Liver (tissue), 9 donors: Measurements from ENCODE around the gene DGKH. TPM values are rescaled to one million over a fixed set of nuclear protein-coding genes. Genes with fewer than 3 reads are reported as not detected.

Source experiments
- DNase-seq: peaks from one replicate; pipeline ENCODE4 v3.0.0-alpha.2; 2017; ENCODE audit warnings: low spot score
- H3K27ac ChIP-seq, 2 donors: one replicate each; pipeline ENCODE4 v1.7.0; 2013; ENCODE audit warnings: inconsistent platforms in 2 of 2, low read length in 2 of 2, control low read depth in 1 of 2, low read depth in 1 of 2, mild to moderate bottlenecking in 1 of 2
- H3K27me3 ChIP-seq, 4 donors: one replicate each; pipeline versions ENCODE4 v1.6.1 to v1.7.0; 2013; ENCODE audit warnings: low read length in 3 of 4, inconsistent platforms in 1 of 4, mild to moderate bottlenecking in 1 of 4, moderate library complexity in 1 of 4; ENCODE audit not compliant: control insufficient read depth in 4 of 4, insufficient read depth in 4 of 4
- H3K36me3 ChIP-seq, 4 donors: one replicate each; pipeline versions ENCODE4 v1.6.1 to v1.7.0; 2013; ENCODE audit warnings: low read length in 3 of 4, mild to moderate bottlenecking in 3 of 4, low read depth in 1 of 4, moderate library complexity in 1 of 4; ENCODE audit not compliant: control insufficient read depth in 4 of 4, insufficient read depth in 3 of 4
- H3K4me1 ChIP-seq, 4 donors: one replicate each; pipeline versions ENCODE4 v1.6.1 to v1.7.0; 2013; ENCODE audit warnings: low read length in 3 of 4, mild to moderate bottlenecking in 3 of 4, moderate library complexity in 1 of 4; ENCODE audit not compliant: control insufficient read depth in 4 of 4, insufficient read depth in 4 of 4
- H3K4me3 ChIP-seq, 3 donors: one replicate each; pipeline versions ENCODE4 v1.6.1 to v1.7.0; 2013; ENCODE audit warnings: low read length in 3 of 3, control low read depth in 1 of 3, low read depth in 1 of 3, mild to moderate bottlenecking in 1 of 3
- H3K9ac ChIP-seq, 2 donors: one replicate each; pipeline ENCODE4 v1.7.0; 2013; ENCODE audit warnings: low read length in 2 of 2, mild to moderate bottlenecking in 2 of 2, moderate library complexity in 2 of 2, control low read depth in 1 of 2, low read depth in 1 of 2
- H3K9me3 ChIP-seq, 4 donors: one replicate each; pipeline versions ENCODE4 v1.6.1 to v1.7.0; 2013; ENCODE audit warnings: low read length in 3 of 4; ENCODE audit not compliant: control insufficient read depth in 4 of 4
- EGR1 ChIP-seq, 2 donors: IDR thresholded peaks; 2 replicates each; pipeline ENCODE4 v1.6.1; 2016 to 2018; ENCODE audit warnings: antibody characterized with exemption in 2 of 2, low read depth in 2 of 2
- FOXA1 ChIP-seq: IDR thresholded peaks from 2 replicates; pipeline ENCODE4 v1.6.1; 2016; ENCODE audit warnings: antibody characterized with exemption
- FOXA2 ChIP-seq: IDR thresholded peaks from 2 replicates; pipeline ENCODE4 v1.6.1; 2016; ENCODE audit warnings: antibody characterized with exemption
- GABPA ChIP-seq, 2 donors: IDR thresholded peaks in 1 of 2; conservative IDR thresholded peaks in 1 of 2; 2 replicates each; pipeline ENCODE4 v1.6.1; 2016; ENCODE audit warnings: antibody characterized with exemption in 2 of 2, mild to moderate bottlenecking in 1 of 2, moderate library complexity in 1 of 2
- HNF4A ChIP-seq, 2 donors: conservative IDR thresholded peaks; 2 replicates each; pipeline ENCODE4 v1.6.1; 2016; ENCODE audit warnings: antibody characterized with exemption in 2 of 2, mild to moderate bottlenecking in 2 of 2
- HNF4G ChIP-seq: IDR thresholded peaks from 2 replicates; pipeline ENCODE4 v1.6.1; 2016; ENCODE audit warnings: antibody characterized with exemption
- JUND ChIP-seq, 2 donors: IDR thresholded peaks; 2 replicates each; pipeline ENCODE4 v1.6.1; 2016; ENCODE audit warnings: antibody characterized with exemption in 2 of 2
- NR2F2 ChIP-seq: IDR thresholded peaks from 2 replicates; pipeline ENCODE4 v1.6.1; 2016; ENCODE audit warnings: antibody characterized with exemption
- RAD21 ChIP-seq, 2 donors: IDR thresholded peaks; 2 replicates each; pipeline ENCODE4 v1.6.1; 2016; ENCODE audit warnings: antibody characterized with exemption in 2 of 2, mild to moderate bottlenecking in 2 of 2
- RXRA ChIP-seq, 2 donors: IDR thresholded peaks; 2 replicates each; pipeline ENCODE4 v1.6.1; 2017 to 2018; ENCODE audit warnings: antibody characterized with exemption in 2 of 2, mild to moderate bottlenecking in 1 of 2
- SP1 ChIP-seq: IDR thresholded peaks from 2 replicates; pipeline ENCODE4 v1.6.1; 2018; ENCODE audit warnings: antibody characterized with exemption, mild to moderate bottlenecking
- TAF1 ChIP-seq: conservative IDR thresholded peaks from 2 replicates; pipeline ENCODE4 v1.6.1; 2016; ENCODE audit warnings: antibody characterized with exemption, mild to moderate bottlenecking
- YY1 ChIP-seq: IDR thresholded peaks from 2 replicates; pipeline ENCODE4 v1.6.1; 2016; ENCODE audit warnings: antibody characterized with exemption, mild to moderate bottlenecking
- WGBS: extraction: QIAGEN DNeasy Blood & Tissue Kit; methylation state at CpG from one replicate; pipeline ENCODE4 v1.1.7; 2013; 5-methylcytosine and 5-hydroxymethylcytosine counted together
- polyA plus RNA-seq, 2 donors: library from polyadenylated mRNA; stranded (reverse) in 1 of 2; unstranded in 1 of 2; fragments of 200-250 nt in 1 of 2; fragments of >200 nt in 1 of 2; fragmentation: Nextera tagmentation in 1 of 2; extraction: Ambion mirVana in 1 of 2; gene quantifications; one replicate each; pipeline versions ENCODE4 v1.2.1 to v1.2.3, GENCODE V29; 2013 to 2015
- total RNA-seq, 2 donors: library from RNA; depleted of rRNA; stranded (reverse); fragments of >200 nt; gene quantifications; one replicate each; pipeline ENCODE4 v1.2.3, GENCODE V29; 2014
- TF ChIP-seq, protein P1 (sequence below): IDR thresholded peaks from 2 replicates; pipeline ENCODE4 v1.6.1; 2016; ENCODE audit warnings: antibody characterized with exemption
- TF ChIP-seq, protein P2 (sequence below): IDR thresholded peaks from 2 replicates; pipeline ENCODE4 v1.6.1; 2016; ENCODE audit warnings: antibody characterized with exemption, mild to moderate bottlenecking
- TF ChIP-seq, protein P3 (sequence below): IDR thresholded peaks from 2 replicates; pipeline ENCODE4 v1.6.1; 2016; ENCODE audit warnings: antibody characterized with exemption
- TF ChIP-seq, protein P4 (sequence below): fragments of 150-350 bp; IDR thresholded peaks from 2 replicates; pipeline ENCODE4 v1.5.1; 2017; ENCODE audit warnings: improper control_type of control experiment, low read depth, low read length; ENCODE audit not compliant: missing input control
- TF ChIP-seq, protein P5 (sequence below): IDR thresholded peaks from 2 replicates; pipeline ENCODE4 v1.6.1; 2016; ENCODE audit warnings: antibody characterized with exemption
- donor health status: healthy.
- donor health status: healthy.
- donor health status: healthy.
- donor health status: healthy.
- donor health status: healthy.

Gene DGKH
- total and polyA plus RNA-seq, 4 donors = 0.25 to 3.7 (median 0.97) TPM

DNA sequence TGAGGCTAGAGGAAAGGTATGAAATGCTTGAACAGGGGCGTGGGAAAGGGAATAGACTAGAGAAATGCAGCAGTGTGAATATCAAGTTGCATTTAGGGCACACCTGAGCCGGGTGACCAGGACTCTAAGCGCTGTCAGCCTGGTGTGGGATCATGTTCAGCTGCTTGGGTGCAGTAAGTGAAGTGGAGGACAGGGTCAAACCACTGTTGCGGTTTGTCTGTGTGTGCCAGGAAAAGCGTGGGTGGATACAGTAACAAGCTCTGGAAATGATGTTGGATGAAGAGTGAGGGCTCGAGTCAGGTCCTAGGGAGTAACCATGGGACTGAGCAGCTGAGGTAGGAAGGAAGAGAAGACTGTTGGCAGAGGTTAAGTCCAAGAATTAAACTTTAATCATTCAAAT lies 15.8 kb downstream of the DGKH start (continued):
- no peak for TF ChIP-seq NR2F2
- no peak for TF ChIP-seq TAF1
- TF ChIP-seq HNF4G = no peak
- TF ChIP-seq HNF4A (conservative IDR thresholded peaks at IDR 0.05) = no peak

DNA sequence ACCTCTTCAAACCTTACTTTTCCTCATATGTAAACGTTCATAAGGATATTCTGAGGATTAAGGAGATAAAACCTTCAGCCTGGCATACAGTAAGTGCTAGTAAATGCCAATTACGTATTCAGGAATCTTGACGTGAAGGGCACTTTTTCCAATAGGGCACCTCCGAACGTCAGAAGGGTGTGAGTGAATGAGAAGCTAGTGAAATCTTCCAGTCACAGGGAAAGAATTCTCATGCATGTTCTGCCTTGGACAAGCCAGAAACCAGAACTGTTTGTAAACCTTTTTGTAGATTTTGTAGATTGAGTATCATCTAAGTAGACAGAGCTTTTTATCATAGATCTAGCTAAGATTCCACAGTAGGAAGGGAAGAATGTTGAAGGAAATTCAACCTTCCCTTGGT lies 16.5 kb downstream of the DGKH start:
- TF ChIP-seq, protein P1, sequence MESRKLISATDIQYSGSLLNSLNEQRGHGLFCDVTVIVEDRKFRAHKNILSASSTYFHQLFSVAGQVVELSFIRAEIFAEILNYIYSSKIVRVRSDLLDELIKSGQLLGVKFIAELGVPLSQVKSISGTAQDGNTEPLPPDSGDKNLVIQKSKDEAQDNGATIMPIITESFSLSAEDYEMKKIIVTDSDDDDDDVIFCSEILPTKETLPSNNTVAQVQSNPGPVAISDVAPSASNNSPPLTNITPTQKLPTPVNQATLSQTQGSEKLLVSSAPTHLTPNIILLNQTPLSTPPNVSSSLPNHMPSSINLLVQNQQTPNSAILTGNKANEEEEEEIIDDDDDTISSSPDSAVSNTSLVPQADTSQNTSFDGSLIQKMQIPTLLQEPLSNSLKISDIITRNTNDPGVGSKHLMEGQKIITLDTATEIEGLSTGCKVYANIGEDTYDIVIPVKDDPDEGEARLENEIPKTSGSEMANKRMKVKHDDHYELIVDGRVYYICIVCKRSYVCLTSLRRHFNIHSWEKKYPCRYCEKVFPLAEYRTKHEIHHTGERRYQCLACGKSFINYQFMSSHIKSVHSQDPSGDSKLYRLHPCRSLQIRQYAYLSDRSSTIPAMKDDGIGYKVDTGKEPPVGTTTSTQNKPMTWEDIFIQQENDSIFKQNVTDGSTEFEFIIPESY = no peak
- TF ChIP-seq TAF1 (no peak), NR2F2 (no peak), EGR1 (IDR thresholded peaks at IDR 0.05; ENCODE audit: low read depth in 2 of 2) (no peak), HNF4A (conservative IDR thresholded peaks at IDR 0.05) (no peak), HNF4G (no peak), YY1 (no peak), GABPA (IDR thresholded peaks at IDR 0.05 in 1 of 2, conservative IDR thresholded peaks at IDR 0.05 in 1 of 2) (no peak), RAD21 (IDR thresholded peaks at IDR 0.05) (no peak), FOXA1 (no peak), SP1 (no peak), JUND (IDR thresholded peaks at IDR 0.05) (no peak), RXRA (IDR thresholded peaks at IDR 0.05) (no peak), FOXA2 (no peak)
- TF ChIP-seq, protein P2, sequence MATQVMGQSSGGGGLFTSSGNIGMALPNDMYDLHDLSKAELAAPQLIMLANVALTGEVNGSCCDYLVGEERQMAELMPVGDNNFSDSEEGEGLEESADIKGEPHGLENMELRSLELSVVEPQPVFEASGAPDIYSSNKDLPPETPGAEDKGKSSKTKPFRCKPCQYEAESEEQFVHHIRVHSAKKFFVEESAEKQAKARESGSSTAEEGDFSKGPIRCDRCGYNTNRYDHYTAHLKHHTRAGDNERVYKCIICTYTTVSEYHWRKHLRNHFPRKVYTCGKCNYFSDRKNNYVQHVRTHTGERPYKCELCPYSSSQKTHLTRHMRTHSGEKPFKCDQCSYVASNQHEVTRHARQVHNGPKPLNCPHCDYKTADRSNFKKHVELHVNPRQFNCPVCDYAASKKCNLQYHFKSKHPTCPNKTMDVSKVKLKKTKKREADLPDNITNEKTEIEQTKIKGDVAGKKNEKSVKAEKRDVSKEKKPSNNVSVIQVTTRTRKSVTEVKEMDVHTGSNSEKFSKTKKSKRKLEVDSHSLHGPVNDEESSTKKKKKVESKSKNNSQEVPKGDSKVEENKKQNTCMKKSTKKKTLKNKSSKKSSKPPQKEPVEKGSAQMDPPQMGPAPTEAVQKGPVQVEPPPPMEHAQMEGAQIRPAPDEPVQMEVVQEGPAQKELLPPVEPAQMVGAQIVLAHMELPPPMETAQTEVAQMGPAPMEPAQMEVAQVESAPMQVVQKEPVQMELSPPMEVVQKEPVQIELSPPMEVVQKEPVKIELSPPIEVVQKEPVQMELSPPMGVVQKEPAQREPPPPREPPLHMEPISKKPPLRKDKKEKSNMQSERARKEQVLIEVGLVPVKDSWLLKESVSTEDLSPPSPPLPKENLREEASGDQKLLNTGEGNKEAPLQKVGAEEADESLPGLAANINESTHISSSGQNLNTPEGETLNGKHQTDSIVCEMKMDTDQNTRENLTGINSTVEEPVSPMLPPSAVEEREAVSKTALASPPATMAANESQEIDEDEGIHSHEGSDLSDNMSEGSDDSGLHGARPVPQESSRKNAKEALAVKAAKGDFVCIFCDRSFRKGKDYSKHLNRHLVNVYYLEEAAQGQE = no peak
- TF ChIP-seq, protein P3, sequence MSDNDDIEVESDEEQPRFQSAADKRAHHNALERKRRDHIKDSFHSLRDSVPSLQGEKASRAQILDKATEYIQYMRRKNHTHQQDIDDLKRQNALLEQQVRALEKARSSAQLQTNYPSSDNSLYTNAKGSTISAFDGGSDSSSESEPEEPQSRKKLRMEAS = no peak
- TF ChIP-seq, protein P4, sequence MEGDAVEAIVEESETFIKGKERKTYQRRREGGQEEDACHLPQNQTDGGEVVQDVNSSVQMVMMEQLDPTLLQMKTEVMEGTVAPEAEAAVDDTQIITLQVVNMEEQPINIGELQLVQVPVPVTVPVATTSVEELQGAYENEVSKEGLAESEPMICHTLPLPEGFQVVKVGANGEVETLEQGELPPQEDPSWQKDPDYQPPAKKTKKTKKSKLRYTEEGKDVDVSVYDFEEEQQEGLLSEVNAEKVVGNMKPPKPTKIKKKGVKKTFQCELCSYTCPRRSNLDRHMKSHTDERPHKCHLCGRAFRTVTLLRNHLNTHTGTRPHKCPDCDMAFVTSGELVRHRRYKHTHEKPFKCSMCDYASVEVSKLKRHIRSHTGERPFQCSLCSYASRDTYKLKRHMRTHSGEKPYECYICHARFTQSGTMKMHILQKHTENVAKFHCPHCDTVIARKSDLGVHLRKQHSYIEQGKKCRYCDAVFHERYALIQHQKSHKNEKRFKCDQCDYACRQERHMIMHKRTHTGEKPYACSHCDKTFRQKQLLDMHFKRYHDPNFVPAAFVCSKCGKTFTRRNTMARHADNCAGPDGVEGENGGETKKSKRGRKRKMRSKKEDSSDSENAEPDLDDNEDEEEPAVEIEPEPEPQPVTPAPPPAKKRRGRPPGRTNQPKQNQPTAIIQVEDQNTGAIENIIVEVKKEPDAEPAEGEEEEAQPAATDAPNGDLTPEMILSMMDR = no peak
- TF ChIP-seq, protein P5, sequence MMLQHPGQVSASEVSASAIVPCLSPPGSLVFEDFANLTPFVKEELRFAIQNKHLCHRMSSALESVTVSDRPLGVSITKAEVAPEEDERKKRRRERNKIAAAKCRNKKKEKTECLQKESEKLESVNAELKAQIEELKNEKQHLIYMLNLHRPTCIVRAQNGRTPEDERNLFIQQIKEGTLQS = no peak
- DNase-seq = no peak
- H3K9me3 ChIP-seq = no peaks in the 10 kb centered on the region
- H3K27ac ChIP-seq = no peak overlapping the region
- no peaks in the 10 kb centered on the region for H3K36me3 ChIP-seq
- H3K4me1 ChIP-seq = no peaks in the 10 kb centered on the region
- 92% methylated on average over 5 of the region's 5 CpGs for WGBS
- H3K4me3 ChIP-seq = no peak overlapping the region
- no peaks in the 10 kb centered on the region for H3K27me3 ChIP-seq
- H3K9ac ChIP-seq = no peak overlapping the region
